HEK293 (cell line): ENCODE data around the gene FRAT2.

Experiments used
- CTCF ChIA-PET: fragments of 350-600 bp; formaldehyde crosslinking; extraction: SDS; loops from one replicate; lab custom pipeline; 2021; ENCODE audit warnings: antibody characterized with exemption; lab: Yijun Ruan, JAX
- POLR2A ChIA-PET: fragments of 300-600 bp; formaldehyde crosslinking; extraction: SDS; loops from one replicate; lab custom pipeline; 2020; ENCODE audit warnings: antibody characterized with exemption, inconsistent platforms; lab: Yijun Ruan, JAX
- H3K27ac ChIP-seq: fragments of 200-500 bp; sonication (Bioruptor generic); 2 replicates; pipeline ENCODE4 v1.5.1; 2014; ENCODE audit warnings: low read depth, low read length, control low read depth, inconsistent platforms; ENCODE audit errors: extremely low read depth
- H3K36me3 ChIP-seq, 2 experiments: fragments of 200-500 bp in 1 of 2; sonication (Bioruptor generic) in 1 of 2; 1 replicate in 1 of 2; 2 replicates in 1 of 2; pipeline ENCODE4 v1.5.1; 2014 to 2017; ENCODE audit warnings: inconsistent platforms in 2 of 2, low read length in 2 of 2; ENCODE audit not compliant: control insufficient read depth in 2 of 2, insufficient read depth in 1 of 2
- H3K4me1 ChIP-seq: fragments of 200-500 bp; sonication (Bioruptor generic); 2 replicates; pipeline ENCODE4 v1.5.1; 2014; ENCODE audit warnings: mild to moderate bottlenecking, low read length, inconsistent platforms; ENCODE audit not compliant: control insufficient read depth, insufficient read depth
- H3K4me3 ChIP-seq: 2 replicates; pipeline ENCODE4 v1.5.1; 2011; ENCODE audit warnings: low read depth, mild to moderate bottlenecking, control low read depth, low read length, moderate library complexity
- H3K9me3 ChIP-seq: fragments of 200-500 bp; sonication (Bioruptor generic); 2 replicates; pipeline ENCODE4 v1.5.1; 2014; ENCODE audit warnings: low read depth, low read length, inconsistent platforms; ENCODE audit not compliant: control insufficient read depth, insufficient read depth
- GLIS2 ChIP-seq: fragments of 450-650 bp; formaldehyde crosslinking; IDR thresholded peaks from 2 replicates; pipeline ENCODE4 v1.5.1; 2016; ENCODE audit warnings: missing biosample characterization, missing genetic modification characterization
- HOXD13 ChIP-seq: sonication (generic); formaldehyde crosslinking; IDR thresholded peaks from 2 replicates; pipeline ENCODE4 v1.8.0; 2022; ENCODE audit warnings: missing genetic modification reagents, borderline replicate concordance
- KLF10 ChIP-seq: fragments of 450-650 bp; IDR thresholded peaks from 2 replicates; pipeline ENCODE4 v1.5.1; 2018; ENCODE audit warnings: missing biosample characterization, mild to moderate bottlenecking, missing genetic modification characterization
- KLF8 ChIP-seq: fragments of 450-650 bp; formaldehyde crosslinking; IDR thresholded peaks from 2 replicates; pipeline ENCODE4 v1.5.1; 2016; ENCODE audit warnings: missing biosample characterization, missing genetic modification characterization
- REPIN1 ChIP-seq: fragments of 450-650 bp; formaldehyde crosslinking; IDR thresholded peaks from 2 replicates; pipeline ENCODE4 v1.5.1; 2017; ENCODE audit warnings: missing biosample characterization, missing genetic modification characterization, low read depth
- SCRT2 ChIP-seq: fragments of 450-650 bp; formaldehyde crosslinking; IDR thresholded peaks from 2 replicates; pipeline ENCODE4 v1.5.1; 2016; ENCODE audit warnings: missing biosample characterization, missing genetic modification characterization
- SP3 ChIP-seq: fragments of 450-650 bp; formaldehyde crosslinking; IDR thresholded peaks from 2 replicates; pipeline ENCODE4 v1.5.1; 2016; ENCODE audit warnings: missing biosample characterization, missing genetic modification characterization
- YY2 ChIP-seq: fragments of 450-650 bp; formaldehyde crosslinking; IDR thresholded peaks from 2 replicates; pipeline ENCODE4 v1.5.1; 2016; ENCODE audit warnings: missing biosample characterization, missing genetic modification characterization
- ZBTB20 ChIP-seq: fragments of 450-650 bp; formaldehyde crosslinking; IDR thresholded peaks from 2 replicates; pipeline ENCODE4 v1.5.1; 2016; ENCODE audit warnings: missing biosample characterization, missing genetic modification characterization
- ZBTB6 ChIP-seq: fragments of 450-650 bp; formaldehyde crosslinking; IDR thresholded peaks from 2 replicates; pipeline ENCODE4 v1.5.1; 2017; ENCODE audit warnings: missing biosample characterization, missing genetic modification characterization
- ZBTB8A ChIP-seq: fragments of 450-650 bp; formaldehyde crosslinking; IDR thresholded peaks from 2 replicates; pipeline ENCODE4 v1.5.1; 2016; ENCODE audit warnings: missing biosample characterization, missing genetic modification characterization
- ZEB2 ChIP-seq: fragments of 450-650 bp; formaldehyde crosslinking; IDR thresholded peaks from 2 replicates; pipeline ENCODE4 v1.5.1; 2016; ENCODE audit warnings: missing biosample characterization, missing genetic modification characterization
- ZNF10 ChIP-seq: fragments of 450-650 bp; formaldehyde crosslinking; IDR thresholded peaks from 2 replicates; pipeline ENCODE4 v1.5.1; 2017; ENCODE audit warnings: missing biosample characterization, missing genetic modification characterization
- ZNF112 ChIP-seq: fragments of 450-650 bp; formaldehyde crosslinking; IDR thresholded peaks from 2 replicates; pipeline ENCODE4 v1.5.0; 2017; ENCODE audit warnings: missing biosample characterization, missing genetic modification characterization
- ZNF114 ChIP-seq: fragments of 450-650 bp; formaldehyde crosslinking; IDR thresholded peaks from 2 replicates; pipeline ENCODE4 v1.5.0; 2017; ENCODE audit warnings: missing biosample characterization, missing genetic modification characterization
- ZNF169 ChIP-seq: fragments of 450-650 bp; formaldehyde crosslinking; IDR thresholded peaks from 2 replicates; pipeline ENCODE4 v1.5.1; 2016; ENCODE audit warnings: missing biosample characterization, missing genetic modification characterization
- ZNF18 ChIP-seq: fragments of 450-650 bp; formaldehyde crosslinking; IDR thresholded peaks from 2 replicates; pipeline ENCODE4 v1.5.1; 2016; ENCODE audit warnings: missing biosample characterization, missing genetic modification characterization
- ZNF184 ChIP-seq: fragments of 450-650 bp; IDR thresholded peaks from 2 replicates; pipeline ENCODE4 v1.5.1; 2018; ENCODE audit warnings: missing biosample characterization, mild to moderate bottlenecking, missing genetic modification characterization
- ZNF341 ChIP-seq: fragments of 450-650 bp; formaldehyde crosslinking; IDR thresholded peaks from 2 replicates; pipeline ENCODE4; 2016; ENCODE audit warnings: low read depth, missing biosample characterization, missing genetic modification characterization
- ZNF350 ChIP-seq: fragments of 450-650 bp; formaldehyde crosslinking; IDR thresholded peaks from 2 replicates; pipeline ENCODE4 v1.5.0; 2017; ENCODE audit warnings: missing biosample characterization, mild to moderate bottlenecking, missing genetic modification characterization
- ZNF366 ChIP-seq: fragments of 450-650 bp; formaldehyde crosslinking; conservative IDR thresholded peaks from 2 replicates; pipeline ENCODE4 v1.5.1; 2016; ENCODE audit warnings: missing biosample characterization, missing genetic modification characterization
- ZNF530 ChIP-seq: fragments of 450-650 bp; formaldehyde crosslinking; IDR thresholded peaks from 2 replicates; pipeline ENCODE4 v1.5.1; 2016; ENCODE audit warnings: low read depth, missing biosample characterization, missing genetic modification characterization
- ZNF555 ChIP-seq: fragments of 450-650 bp; formaldehyde crosslinking; conservative IDR thresholded peaks from 2 replicates; pipeline ENCODE4 v1.5.1; 2017; ENCODE audit warnings: missing biosample characterization, mild to moderate bottlenecking, missing genetic modification characterization, inconsistent platforms
- ZNF610 ChIP-seq: fragments of 450-650 bp; formaldehyde crosslinking; IDR thresholded peaks from 2 replicates; pipeline ENCODE4 v1.5.1; 2016; ENCODE audit warnings: missing biosample characterization, missing genetic modification characterization, borderline replicate concordance
- ZNF654 ChIP-seq: fragments of 450-650 bp; formaldehyde crosslinking; IDR thresholded peaks from 2 replicates; pipeline ENCODE4 v1.5.1; 2016; ENCODE audit warnings: low read depth, missing biosample characterization, missing genetic modification characterization
- ZNF76 ChIP-seq: fragments of 450-650 bp; formaldehyde crosslinking; IDR thresholded peaks from 2 replicates; pipeline ENCODE4; 2016; ENCODE audit warnings: low read depth, missing biosample characterization, missing genetic modification characterization, borderline replicate concordance
- ZNF785 ChIP-seq: fragments of 450-650 bp; formaldehyde crosslinking; IDR thresholded peaks from 2 replicates; pipeline ENCODE4 v1.5.1; 2016; ENCODE audit warnings: missing biosample characterization, missing genetic modification characterization
- ZNF843 ChIP-seq: fragments of 450-650 bp; formaldehyde crosslinking; IDR thresholded peaks from 2 replicates; pipeline ENCODE4 v1.5.1; 2016; ENCODE audit warnings: missing biosample characterization, missing genetic modification characterization
- TF ChIP-seq, protein P1 (sequence below): fragments of 450-650 bp; formaldehyde crosslinking; IDR thresholded peaks from 2 replicates; pipeline ENCODE4 v1.5.1; 2016; ENCODE audit warnings: missing biosample characterization, missing genetic modification characterization

FRAT2 gene

DNA sequence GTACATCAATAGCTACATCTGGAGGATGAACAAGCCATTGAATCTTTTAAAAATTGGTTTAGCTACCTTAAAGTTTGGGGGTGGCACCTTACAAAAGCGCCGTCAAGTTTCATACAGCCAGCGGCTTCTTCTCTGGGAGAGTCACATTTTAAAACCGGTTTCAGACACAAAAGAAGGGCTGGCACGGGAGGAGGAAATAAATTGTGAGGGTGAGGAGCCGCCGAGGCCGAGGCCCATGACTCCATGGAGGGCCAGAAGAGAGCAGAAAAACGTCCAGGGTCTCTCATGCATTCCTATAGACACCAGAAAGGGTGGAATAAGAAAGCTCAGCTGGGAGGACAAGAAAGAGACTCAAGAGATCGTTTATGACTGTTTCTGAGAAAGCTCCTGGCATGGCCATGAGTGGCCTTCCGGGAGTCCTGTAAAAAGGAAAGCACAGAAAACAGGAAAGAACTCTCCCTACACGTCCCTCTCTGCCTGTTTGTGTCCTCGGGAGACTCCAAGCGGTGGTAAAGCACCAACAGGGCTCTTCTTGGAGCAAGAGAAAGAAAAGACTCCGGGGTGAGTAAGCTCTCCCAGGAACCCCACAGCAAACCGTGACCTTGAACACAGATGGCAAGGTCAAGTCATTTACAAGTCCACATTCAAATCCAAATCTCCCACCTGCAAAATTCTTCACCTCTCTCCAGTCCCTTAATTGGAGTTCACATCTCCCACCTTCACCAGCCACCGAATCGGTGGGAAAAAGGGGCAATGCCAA, 1.8 kb downstream of the FRAT2 start (continued):
- no peak for TF ChIP-seq ZNF610 (tag by site-specific recombination)
- peak; percentile 33 for TF ChIP-seq ZNF654 (tag by site-specific recombination)
- TF ChIP-seq ZNF184 = no peak
- TF ChIP-seq ZEB2 (tag by site-specific recombination) = no peak
- peak; percentile 14; the same call in 1 of the 2 replicates for TF ChIP-seq GLIS2
- TF ChIP-seq SCRT2 = no peak
- no peak for TF ChIP-seq ZNF112
- TF ChIP-seq ZNF341 (tag by site-specific recombination) = peak; percentile 35
- no peak for TF ChIP-seq REPIN1 (tag by site-specific recombination)
- TF ChIP-seq KLF10 (tag by site-specific recombination) = no peak
- no peak for TF ChIP-seq SP3 (tag by site-specific recombination)
- TF ChIP-seq ZNF114 (tag by site-specific recombination) = no peak
- TF ChIP-seq ZNF18 (tag by site-specific recombination) = no peak
- TF ChIP-seq ZNF76 (tag by site-specific recombination) = 0 out of 2 replicates have a peak, but pooled peaks have one; percentile 32
- TF ChIP-seq ZNF350 = no peak
- TF ChIP-seq ZNF785 (tag by site-specific recombination) = no peak
- no peak for TF ChIP-seq ZNF843 (tag by site-specific recombination)
- TF ChIP-seq ZNF555 (tag by site-specific recombination) = no peak
- TF ChIP-seq KLF8 (tag by site-specific recombination) = no peak
- TF ChIP-seq ZNF530 (tag by site-specific recombination) = no peak
- no peak for TF ChIP-seq YY2 (tag by site-specific recombination)
- TF ChIP-seq ZNF366 (tag by site-specific recombination) = peak; percentile 37; the same call in 1 of the 2 replicates
- TF ChIP-seq, protein P1, sequence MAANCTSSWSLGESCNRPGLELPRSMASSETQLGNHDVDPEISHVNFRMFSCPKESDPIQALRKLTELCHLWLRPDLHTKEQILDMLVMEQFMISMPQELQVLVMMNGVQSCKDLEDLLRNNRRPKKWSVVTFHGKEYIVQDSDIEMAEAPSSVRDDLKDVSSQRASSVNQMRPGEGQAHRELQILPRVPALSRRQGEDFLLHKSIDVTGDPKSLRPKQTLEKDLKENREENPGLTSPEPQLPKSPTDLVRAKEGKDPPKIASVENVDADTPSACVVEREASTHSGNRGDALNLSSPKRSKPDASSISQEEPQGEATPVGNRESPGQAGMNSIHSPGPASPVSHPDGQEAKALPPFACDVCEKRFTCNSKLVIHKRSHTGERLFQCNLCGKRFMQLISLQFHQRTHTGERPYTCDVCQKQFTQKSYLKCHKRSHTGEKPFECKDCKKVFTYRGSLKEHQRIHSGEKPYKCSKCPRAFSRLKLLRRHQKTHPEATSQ (tag by site-specific recombination) = no peak

DNA sequence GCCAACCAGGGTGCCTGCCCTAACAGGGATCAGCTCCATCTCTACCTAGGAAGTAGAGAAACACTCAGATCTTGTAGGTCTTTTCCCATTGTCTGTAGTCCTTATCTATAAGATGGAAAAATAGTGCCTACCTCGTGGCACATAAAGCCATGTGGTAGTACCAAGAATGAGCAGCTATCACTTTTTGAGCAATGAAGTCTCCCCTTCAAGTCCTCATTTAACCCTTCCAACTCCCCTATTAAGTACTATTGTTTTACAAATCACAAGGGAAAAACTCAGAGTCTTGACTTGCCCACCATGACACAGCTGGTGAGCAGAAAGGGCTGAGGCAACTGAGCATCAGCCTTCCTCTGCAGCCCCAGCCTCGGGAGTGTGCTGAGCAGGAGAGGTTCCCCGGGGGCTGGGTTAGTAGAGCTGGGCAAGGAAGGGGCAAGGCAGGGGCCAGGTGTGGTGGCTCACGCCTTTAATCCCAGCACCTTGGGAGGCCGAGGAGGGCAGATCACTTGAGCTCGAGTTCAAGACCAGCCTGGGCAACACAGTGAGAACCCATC, 3.3 kb downstream of the FRAT2 start:
- no peak overlapping the region for H3K27ac ChIP-seq
- TF ChIP-seq ZNF184 (no peak), ZBTB8A (tag by site-specific recombination) (peak; percentile 24; the same call in 1 of the 2 replicates), ZBTB6 (no peak), HOXD13 (CRISPR knock-in tag) (no peak), ZBTB20 (tag by site-specific recombination) (no peak), ZNF341 (tag by site-specific recombination) (no peak), YY2 (tag by site-specific recombination) (no peak), ZNF10 (no peak), ZNF169 (tag by site-specific recombination) (no peak)
- no peak overlapping the region for H3K4me3 ChIP-seq
- CTCF ChIA-PET = interaction anchor here (0.6 to 4.0 kb wide), 8 partner anchors 9 to 690 kb away, joined by 3 to 40 read pairs (median 4); no protein-coding TSS in a partner anchor
- peaks cover 13% of the 10 kb centered on the region for H3K4me1 ChIP-seq
- H3K9me3 ChIP-seq = no peaks in the 10 kb centered on the region
- POLR2A ChIA-PET = interaction anchor here (1.1 to 5.3 kb wide), 3 partner anchors 9 to 69 kb away, joined by 3 to 27 read pairs (median 18); partner anchors contain the start of genes FRAT1 and RRP12
- H3K36me3 ChIP-seq = peaks cover 3 to 12% of the 10 kb centered on the region in 2 experiments; a peak in 2 of 3 replicates
